Measurements from ENCODE around the gene WASHC2C.
"Not testable (repeated sequence)": the region's sequence is repeated elsewhere in the genome, so short reads cannot be mapped to it uniquely, and the experiment has no call there.

DNA sequence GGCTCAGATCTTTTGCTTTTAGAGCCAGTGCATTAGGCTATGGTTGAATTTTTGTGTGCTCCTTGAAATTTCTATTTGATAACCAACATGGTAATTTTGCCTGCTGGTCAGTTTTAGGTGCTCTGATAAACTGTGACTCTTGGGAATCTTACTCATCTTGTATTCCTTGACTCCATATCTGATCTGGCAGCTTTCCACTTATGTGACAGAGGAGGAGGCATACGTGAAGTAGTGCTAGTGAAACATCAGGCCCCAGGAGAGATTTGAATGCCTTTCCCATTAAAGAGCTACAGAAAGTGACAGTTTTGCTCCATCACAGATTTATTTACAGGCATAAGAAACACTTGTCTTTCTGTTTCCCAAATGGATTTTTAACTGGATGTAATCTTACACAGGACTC is 59.2 kb downstream of the WASHC2C start:
- TF ChIP-seq, protein P1, sequence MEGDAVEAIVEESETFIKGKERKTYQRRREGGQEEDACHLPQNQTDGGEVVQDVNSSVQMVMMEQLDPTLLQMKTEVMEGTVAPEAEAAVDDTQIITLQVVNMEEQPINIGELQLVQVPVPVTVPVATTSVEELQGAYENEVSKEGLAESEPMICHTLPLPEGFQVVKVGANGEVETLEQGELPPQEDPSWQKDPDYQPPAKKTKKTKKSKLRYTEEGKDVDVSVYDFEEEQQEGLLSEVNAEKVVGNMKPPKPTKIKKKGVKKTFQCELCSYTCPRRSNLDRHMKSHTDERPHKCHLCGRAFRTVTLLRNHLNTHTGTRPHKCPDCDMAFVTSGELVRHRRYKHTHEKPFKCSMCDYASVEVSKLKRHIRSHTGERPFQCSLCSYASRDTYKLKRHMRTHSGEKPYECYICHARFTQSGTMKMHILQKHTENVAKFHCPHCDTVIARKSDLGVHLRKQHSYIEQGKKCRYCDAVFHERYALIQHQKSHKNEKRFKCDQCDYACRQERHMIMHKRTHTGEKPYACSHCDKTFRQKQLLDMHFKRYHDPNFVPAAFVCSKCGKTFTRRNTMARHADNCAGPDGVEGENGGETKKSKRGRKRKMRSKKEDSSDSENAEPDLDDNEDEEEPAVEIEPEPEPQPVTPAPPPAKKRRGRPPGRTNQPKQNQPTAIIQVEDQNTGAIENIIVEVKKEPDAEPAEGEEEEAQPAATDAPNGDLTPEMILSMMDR (IDR thresholded peaks at IDR 0.05): not testable (repeated sequence)
- not testable (repeated sequence) for TF ChIP-seq POLR2A (IDR thresholded peaks at IDR 0.05)

All from uterus (tissue), 2 donors.